NCI-H510A treated with DMSO at 0.1 percent for 48 hours (cell line): Measurements from ENCODE around the gene ADGRD2.

Experiments
- DNase-seq: peaks from one replicate; lab custom pipeline; 2025; lab: John Stamatoyannopoulos, UW

ADGRD2 gene

DNA sequence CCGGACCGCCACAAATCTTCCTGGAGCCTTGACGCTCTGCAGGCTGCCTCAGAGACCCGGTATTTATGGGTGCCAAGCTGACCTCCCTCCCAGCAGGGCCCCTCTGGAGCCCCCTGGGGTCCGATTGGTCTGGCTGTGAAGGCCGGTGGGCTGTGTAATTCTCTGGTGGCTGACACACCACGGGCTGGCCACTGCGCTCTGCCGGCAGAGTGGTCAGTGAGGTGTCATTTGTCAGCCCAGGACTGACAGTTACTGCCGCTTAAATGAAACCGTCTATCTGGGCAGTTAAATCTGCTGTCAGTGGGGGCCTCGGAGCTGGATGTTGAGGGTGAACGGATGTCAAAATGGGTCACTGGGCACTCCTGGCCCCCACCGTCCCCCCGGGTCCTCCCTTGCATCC lies 46.2 kb downstream of the ADGRD2 start:
- no peak for DNase-seq

DNA sequence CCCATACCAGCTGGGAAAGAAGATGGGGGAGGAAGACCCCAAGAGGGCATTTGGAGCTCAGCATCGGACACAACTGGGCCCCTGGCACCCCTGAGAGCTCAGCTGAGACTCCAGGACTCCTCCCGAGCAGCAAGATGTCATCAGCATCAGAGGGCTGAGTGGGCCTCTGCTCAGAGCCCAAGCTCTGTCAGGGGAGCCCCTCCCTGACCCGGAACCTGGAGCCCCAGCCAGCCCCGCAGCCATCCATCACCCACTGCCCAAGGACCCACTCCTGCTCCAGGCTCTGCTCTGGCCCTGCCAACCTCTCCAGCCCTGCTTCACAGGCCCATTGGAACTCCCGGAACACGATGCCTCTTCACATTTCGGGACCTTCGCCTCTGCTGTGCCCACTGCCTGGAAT lies 47.2 kb downstream of the ADGRD2 start:
- no peak for DNase-seq

DNA sequence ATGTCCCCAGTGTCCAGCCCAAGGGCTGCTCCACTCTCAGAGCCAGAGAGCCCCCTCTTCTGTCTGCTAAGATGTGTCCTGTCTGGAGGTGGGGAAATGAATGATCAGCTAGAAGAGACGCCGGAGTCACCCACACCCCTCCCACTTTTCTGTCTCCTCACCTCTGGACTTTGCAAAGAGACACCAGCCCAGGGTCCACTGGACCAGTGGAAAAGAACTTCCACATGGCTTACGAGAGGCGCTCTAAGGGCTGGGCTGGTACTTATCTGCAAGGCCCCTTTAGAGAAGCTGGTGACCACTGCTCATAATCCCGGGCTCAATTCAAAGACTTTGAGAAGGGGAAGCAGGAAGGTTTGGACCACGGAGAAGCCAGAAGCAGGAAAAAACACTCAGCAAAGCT lies 47.8 kb downstream of the ADGRD2 start:
- no peak for DNase-seq

DNA sequence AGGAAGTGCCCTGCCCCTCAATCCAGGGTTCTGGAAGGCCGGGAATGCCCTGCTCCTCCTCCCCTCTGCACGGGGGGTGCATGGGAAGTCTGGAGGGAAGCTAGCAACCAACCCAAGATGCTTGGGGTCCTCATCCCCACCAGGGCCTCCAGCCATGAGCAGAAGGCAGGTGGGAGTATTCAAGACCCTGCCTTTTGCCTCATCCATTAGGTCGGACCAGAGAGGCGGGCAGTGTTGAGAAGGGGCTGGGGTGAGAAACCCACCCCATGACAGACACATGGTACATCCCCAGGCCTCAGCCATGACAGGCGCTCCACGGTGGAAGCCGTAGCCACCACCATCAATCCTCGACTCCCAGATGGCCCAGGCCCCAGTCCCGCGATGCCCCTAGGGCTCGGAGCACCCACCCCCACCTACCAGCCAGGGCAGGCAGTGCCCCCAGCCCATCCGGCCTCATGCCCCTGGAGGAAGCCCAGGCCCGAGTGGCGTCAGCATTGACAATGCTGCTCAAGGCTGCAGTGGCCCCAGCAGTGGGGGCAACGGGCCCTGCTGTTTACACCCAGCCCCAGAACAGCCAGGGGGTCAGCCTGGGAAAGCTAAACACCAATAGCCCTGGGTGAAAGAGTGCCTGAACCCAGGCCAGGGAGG lies 48.4 kb downstream of the ADGRD2 start:
- no peak for DNase-seq

DNA sequence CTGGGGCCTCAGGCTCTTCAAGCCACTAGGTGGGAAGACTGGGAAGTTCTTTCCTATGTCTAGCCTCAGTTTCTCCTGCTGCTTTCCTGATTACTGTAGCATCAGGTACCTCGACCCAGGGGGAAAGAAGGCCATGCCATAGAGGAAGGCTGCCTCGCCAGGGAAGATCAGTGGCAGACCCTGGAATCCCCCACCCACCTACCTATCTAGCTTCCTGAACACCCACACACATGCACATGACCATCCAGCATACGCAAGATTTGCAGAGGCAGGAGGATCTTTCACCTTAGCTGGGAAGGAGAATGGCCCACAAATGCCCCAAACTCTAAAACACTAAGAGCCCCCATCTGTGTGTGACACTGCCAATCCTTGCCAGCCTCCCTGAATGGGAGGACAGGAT lies 49.0 kb downstream of the ADGRD2 start:
- no peak for DNase-seq

DNA sequence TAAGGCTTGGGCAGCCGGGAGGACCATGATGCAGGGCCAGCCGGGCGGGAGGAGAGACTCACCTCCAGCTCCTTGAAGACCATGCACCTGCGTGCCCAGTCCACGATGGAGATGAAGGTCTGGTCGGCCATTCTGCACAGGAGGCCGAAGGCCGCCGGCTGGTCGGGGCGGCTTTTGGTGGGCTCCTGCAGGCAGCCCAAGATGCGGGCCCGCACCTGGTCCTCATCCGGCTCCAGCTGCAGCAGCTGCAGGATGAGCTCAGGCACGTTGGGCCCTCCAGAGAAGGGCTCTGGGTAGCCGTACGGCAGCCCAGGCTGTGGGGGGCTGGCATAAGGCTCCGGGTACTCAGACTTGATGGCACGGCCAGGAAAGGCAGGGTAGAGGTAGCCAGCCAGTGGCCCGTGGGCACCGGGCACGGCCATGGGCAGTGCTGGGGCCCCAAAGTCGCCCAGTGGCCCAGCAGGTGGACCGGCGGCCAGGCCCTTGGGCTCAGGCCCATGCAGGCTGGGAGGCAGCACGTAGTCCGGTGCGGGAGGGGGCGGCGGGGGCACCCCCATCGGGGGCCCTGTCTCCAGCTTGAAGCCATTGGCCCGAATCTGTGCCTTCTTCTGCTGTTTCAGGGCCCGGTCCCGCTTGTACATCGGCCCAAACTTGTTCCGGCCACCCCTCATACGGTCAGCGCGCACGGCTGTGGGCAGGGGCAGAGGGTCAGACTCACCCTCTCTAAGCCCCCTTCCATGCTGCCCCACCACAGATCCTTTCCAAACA lies 50.0 kb downstream of the ADGRD2 start:
- DNase-seq, result no peak

DNA sequence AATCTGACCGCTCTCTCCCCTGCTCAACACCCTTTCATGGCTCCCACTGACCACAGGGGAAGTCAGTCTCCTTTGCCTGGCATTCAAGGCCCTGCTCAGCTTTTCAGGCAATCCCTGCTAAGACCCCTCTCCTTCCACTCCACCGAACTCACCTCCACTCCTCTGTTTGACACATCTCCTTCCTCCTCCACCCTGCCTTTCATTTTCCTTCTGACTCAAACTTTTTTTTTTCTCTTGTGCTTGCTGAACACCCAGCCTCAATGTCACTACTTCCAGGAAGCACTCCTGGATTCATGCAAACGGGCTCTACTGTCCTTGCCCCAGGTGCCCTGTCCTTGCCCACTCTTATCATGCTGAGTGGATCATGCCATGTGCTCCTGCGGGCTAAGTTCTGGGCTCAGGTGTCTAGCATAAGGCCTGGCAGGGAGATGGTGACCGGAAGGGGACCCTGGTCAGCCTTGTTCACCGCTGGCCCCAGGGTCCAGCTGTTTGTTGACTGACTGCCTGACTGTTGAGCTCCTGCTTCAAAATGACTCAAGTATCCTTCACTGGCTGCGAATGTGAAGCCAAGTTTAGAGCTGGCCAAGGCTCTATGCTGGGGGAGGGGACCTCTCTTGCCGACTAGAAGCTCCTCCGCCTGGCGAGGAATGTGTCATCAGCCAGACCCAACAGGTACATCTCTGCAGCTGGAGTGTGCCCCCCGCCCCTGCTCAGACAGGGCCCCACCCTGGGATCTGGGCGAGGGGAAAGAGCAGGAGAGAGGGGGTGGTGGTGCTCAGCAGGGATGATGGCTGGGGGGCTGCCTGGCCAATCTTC lies 50.8 kb downstream of the ADGRD2 start:
- no peak for DNase-seq

DNA sequence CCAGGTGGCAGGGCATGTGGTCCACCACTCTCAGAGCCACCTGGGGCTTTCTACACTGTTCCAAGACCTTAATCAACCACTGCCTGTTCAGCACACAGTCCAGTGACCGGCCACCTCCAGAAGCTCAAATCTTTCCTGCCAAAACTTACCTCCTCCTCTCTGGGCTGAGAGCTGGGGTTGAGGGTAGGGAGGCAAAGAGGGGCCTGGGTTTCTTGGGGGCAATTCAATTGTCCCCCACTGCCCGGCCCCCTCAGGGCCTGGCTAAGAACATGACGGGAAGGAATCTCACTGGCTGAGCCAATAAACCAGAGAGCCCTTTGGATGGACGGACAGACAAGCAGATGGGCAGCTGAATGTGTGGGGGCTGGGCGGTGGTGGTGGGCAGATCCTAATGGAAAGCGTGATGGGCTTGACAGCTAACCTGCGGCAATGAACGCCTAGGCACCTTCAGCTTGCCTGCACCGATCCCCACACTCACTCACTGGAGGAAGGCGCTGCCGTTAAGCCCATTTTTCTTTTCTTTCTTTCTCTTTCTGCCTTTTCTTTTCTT lies 51.6 kb downstream of the ADGRD2 start:
- no peak for DNase-seq

DNA sequence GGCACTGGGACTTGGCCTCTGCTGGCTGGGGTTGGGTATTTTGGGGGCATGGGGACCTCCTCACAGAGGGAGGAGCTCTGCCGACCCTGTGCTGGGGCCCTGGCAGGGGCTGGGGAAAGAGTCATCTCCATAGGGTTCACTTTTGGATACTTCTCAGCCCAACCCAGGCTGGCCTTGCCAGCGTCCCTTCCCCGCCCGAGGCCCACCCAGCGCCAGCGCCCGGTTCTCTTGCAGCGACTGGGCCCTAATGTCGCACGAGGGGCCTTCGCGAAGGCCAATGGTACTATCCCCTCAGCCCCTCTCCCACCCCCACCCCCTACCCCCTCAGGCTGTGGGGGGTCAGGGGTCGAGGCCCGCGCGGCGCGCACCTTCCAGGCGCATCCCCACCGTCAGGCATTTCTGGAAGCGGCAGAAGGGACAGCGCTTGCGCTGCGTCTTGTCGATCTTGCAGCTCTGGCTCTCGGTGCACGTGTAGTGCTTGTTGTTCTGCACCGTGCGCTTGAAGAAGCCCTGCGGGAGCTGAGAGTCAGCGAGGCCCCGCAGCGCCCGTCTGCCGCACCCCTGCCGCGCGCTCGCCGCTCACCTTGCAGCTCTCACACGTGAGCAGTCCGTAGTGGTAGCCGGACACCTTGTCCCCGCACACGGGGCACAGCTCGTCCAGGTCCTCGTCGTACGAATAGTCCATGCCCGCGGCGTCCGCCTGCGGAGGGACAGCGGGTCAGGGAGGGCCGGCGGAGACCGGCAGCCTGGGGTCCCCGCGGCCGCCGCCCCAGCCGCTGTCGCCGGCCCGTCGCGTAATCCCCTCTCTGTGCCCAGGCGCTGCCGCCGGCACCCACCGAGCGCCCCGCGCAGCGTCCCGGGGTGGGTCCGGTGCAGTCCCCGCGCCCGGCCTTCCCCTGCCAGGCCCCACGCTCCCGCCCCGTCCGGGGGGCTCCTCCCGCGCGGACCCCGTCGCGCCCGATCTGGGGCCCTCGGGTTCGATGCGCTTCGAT lies 52.8 kb downstream of the ADGRD2 start:
- DNase-seq, result no peak

DNA sequence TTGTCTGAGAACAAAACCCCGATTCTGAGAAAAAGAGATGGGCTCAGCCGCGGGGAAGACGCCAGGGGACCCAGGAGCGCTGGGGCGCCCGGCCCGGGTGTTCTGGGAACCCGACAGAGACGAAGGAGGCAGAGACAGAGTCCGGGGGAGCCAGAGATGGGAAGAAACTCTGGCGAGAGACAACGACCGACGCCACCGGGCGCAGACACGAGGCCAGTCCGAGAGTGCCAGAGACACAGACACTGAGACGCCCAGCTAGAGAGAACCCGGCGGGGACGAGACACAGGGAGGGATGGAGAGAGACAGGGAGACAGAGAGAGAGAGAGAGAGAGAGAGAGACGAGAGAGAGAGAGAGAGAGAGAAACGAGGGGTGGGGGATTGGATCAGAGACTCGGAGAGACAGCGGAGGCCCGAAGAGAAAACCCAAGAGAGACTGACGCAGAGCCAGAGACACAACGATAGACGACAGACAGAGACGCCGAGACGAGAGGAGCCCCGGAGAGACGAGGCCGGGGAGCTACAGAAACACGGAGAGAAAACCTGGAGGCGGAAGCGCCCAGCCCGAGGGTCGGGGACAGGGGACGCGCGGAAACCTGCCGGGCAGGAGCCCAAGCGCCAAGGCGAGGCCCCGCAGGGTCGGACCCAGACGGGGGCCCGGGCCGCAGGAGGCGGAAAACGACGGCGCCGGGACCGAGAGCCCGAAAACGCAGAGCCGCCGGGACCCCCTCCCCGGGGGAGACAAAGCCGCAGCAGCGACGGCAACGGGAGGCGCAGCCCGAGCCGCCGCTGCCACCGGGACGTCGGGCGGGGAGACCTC lies 53.7 kb downstream of the ADGRD2 start:
- no peak for DNase-seq

DNA sequence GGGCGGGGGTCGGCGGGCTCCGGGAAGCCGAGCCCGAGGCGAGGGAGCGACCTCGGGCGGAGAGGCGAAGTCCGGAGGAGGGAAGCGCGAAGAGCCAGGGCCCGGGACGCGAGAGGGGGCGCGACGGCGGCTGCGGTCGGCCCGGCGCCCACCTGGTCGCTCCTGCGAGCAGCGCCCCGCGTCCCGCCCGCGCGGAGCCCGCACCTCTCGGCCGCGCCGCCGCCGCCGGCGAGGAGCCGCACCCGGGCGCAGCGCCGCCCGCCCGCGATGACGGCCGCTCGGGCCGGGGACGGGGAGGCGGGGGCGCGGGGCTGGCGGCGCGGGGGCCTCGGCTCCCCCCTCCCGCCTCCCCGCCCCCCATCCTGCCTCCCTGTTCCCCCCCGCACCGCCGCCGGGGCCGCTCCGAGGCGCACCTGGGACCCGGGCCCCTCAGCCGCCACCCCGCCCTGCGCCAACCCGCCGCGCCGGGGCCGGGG lies 54.3 kb downstream of the ADGRD2 start:
- no peak for DNase-seq

DNA sequence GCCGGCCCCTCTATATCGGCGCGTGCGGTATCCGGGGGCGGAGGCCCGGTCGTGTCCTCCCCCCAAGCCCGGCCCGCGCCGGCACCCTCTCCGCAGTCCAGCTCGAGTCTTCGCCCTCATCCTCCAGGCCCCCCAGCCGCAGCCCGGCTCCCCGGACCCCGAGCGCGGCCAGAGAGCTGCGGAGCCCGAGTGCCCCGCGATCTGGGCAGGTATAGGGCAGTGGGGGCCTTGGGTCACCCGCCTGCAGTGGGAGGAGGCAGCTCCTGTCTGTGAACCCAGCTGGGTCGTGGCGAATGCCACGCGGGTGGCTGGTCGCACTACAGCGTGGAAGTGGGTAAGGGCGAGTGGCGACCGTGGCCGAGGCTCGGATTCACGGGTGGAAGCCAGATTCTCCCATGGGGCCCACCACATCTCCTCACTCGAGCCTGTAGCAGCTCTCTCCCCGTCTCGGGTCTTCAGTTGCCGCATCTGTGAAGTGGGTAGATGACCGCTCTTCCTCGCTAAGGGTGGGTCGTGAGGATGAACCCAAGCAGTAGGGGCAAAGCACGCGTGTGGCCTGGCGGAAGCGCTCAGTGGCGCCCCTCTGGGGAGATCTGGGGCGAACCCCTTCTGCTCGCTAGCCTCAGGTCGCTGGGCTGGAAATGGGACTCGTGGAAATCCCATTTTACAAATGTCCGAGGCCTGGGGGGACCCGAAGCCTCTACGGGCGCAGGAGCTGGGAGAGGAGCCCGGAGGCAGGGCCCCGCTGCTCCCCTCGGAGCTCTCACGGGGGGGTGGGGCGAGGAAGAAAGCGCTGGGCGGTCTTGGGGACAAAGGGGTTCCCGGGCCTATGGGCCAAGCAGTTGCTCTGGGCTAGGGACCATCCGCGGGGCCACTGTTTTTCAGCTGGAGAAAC lies 55.0 kb downstream of the ADGRD2 start:
- no peak for DNase-seq

DNA sequence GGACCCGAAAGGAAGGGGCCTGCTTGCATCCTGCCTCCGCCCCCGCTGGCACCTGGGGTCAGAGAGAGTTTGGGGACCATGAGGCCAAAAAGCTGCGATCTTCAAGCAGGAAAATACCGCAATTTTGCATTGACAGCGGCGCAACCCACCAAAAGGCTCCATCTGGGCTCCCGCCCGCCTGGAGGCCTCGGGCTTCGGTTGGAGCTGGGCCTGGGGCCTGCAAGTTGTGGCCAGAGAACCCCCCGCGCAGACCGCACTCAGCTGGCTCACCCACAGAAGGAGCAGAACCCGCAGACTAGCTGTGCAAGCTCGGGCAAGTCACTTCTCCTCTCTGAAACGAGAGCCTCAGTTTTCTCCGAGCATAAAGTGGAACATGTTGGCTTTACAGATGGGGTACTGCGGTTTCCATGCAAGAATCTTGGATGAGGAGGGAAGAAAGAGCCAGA lies 55.7 kb downstream of the ADGRD2 start:
- no peak for DNase-seq

DNA sequence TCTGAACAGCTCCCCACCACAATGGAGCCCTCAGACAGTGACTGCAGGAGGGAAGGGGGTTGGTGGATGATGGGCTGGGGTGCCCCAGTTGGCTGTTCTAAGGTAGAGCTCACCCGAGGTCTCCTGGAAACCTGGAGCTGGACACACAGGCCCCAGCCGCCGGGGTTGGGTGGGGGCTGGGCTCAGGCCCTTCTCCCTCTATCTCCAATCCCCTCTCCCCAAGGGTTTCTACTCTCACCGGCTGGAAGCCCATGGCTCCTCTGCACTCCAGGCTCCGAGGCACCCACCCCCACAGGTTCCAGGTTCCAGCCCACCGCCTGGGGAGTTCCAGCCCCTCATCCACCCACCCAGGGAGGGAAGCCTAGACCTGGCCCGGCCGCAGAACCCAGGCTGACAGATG lies 56.2 kb downstream of the ADGRD2 start:
- DNase-seq, result no peak

DNA sequence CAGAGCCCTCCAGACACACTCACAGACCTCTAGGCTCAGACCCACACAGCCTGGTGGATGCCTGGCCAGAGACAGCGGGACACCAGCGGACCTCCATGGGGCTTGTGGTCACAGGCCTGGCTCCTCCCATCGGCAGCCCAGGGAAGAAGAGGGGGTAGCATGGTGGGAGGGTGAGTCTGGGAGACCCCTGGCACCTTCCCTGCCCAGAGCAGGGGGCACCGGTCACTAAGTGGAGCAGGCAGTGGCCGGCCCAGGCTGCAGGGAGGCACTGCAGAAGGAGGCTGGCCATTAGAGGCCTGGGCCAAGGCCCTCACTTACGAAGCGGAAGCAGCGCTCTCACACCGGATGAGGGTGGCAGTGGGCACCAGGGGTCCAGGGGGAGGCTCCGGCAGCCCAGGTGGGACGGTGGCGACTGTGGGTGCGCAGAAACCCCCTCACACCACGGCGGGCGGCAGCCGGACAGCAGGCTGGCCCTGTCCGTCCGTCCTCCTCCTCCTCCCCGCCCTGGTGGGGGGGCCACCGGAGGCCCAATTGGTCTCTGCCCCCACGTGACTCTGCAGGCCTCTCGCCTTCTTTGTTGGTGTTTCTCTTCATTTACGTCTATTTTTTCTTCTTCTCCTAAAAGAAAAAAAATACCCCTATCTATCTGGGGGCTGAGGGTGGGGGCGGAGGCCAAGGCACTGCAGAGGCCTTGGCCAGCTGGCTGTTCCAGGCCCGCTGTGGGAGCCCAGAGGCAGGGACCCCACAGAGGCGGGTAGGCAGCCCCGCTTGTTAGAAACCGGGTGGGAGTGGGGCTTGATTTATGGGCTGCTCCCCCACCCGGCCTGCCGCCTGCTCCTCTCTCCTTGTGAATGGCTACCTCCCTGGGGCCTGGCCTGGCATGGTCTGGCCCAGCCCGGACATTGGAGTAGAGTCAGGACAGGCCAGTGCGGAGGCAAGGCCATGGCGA lies 57.0 kb downstream of the ADGRD2 start, which contains the start of gene NR5A1:
Gene NR5A1, minus strand, starts transcription at position 469 of the 949 bp plus-strand sequence. CDS start 4,004 bp downstream, outside the sequence.
- DNase-seq, result no peak

DNA sequence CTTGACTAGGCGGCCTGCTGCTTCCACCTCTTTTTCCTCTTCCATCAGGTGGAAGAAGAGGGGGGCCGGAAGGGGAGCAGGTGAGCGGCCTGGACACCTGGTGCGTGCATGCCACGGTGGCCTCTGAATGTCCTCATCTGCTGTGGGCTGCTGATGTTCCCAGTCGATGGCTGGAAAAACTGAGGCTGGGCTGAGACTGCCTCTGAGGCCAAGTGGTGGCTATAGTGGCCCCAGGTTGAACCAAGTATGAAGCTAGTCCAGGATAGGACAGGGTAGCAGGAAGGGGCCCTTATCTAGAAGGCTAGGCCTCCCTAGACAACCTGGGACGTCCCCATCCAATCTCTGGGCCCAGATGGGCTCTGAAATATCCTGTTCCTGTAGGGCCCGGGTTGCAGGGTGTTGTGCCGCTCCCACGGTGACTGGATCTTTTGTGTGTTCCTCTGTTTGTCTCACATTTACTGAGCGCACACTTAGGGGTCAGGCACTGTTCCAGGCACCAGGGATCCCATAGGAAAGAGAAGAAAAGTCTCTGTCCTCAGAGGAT lies 57.7 kb downstream of the ADGRD2 start:
- no peak for DNase-seq

DNA sequence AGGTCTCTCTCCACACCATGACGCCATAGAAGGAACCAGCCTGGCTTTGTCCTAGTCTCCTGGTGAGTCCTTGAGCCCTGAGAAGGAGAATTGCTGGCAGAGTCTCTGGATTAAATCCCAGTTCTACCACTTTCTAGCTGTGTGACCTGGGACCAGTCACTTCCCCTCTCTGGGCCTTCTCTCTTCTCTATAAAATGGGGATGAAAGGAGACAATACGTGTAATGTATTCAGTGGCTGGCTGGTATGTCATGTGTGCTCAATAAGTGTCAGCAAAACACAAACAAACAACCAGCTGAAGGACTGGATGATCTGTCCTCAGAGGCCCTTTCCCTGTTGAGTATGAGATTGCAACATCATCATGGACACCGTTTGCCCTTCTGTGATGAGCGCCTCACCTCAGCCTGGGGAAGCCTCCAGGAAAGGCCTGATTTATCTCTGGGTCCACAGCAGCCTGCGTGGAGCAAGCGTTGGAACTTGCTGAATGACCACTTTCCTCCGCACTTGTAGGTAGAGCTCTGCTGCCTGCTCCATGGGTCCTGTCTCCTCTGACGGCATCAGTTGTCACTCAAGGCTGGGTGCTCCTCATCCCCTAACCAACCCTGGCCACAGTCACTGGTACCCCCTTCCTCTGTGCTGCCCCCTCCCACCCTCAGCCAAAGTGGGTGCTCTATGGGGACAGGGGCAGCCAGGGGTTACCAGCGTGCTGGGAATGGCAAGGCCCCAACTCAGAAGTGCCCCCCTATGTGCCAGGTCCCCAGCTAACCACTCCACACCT lies 60.6 kb downstream of the ADGRD2 start:
- no peak for DNase-seq
